GM18870 (cell line): ENCODE results near the gene CITED4.

Experiments used
- ATAC-seq: cut with Tn5 transposase; IDR thresholded peaks from one replicate; pipeline ENCODE4 v1.9.1; 2021; ENCODE audit warnings: moderate library complexity; ENCODE audit not compliant: unreplicated experiment

Gene CITED4

GRCh38 chr1:40815420-40815819, 46.7 kb downstream of the CITED4 start:
- no peak for ATAC-seq
